RWPE1 (cell line): ENCODE data around the gene CSAD.
A peak's percentile ranks its signal among the peaks of the same experiment; 100 is the strongest.
"Not testable (repeated sequence)": the region's sequence is repeated elsewhere in the genome, so short reads cannot be mapped to it uniquely, and the experiment has no call there.

Experiments used
- CTCF ChIA-PET: fragments of 350-600 bp; sonication (Branson Sonifier 250); formaldehyde crosslinking; extraction: SDS; loops from one replicate; lab custom pipeline; 2021; lab: Yijun Ruan, JAX
- POLR2A ChIA-PET: fragments of 400-600 bp; formaldehyde crosslinking; extraction: SDS; loops from one replicate; lab custom pipeline; 2020; ENCODE audit warnings: antibody characterized with exemption; ENCODE audit not compliant: low non-redundant PET; lab: Yijun Ruan, JAX
- DNase-seq: peaks from one replicate; pipeline ENCODE4 v3.0.0; 2012; ENCODE audit warnings: low spot score
- H3K27ac ChIP-seq: fragments of 450-650 bp; 2 replicates; pipeline ENCODE4 v1.5.1; 2017
- TF ChIP-seq, protein P1 (sequence below): fragments of 450-650 bp; conservative IDR thresholded peaks from 2 replicates; pipeline ENCODE4 v1.5.1; 2017; ENCODE audit warnings: low read depth, mild to moderate bottlenecking

The CSAD gene

DNA sequence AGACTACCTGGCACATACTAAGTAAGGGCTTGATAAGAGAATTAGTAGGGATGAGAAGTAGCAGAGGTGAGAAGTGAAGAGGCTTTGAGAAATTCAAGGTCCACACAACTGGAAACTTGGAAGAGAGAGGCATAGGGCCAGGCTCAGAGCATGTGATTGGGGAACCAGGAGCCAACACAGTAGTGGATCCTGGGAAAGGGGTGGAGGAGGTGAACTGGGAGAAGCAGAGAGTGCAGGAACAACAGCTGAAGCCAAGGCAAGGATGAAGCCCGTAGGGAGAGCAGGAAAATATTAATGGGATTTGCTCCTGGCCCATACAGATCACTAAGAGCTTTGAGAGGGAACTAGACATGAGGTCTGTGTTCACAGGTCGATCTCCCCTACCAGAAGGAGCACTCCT, 27.7 kb upstream of the CSAD start:
- TF ChIP-seq, protein P1, sequence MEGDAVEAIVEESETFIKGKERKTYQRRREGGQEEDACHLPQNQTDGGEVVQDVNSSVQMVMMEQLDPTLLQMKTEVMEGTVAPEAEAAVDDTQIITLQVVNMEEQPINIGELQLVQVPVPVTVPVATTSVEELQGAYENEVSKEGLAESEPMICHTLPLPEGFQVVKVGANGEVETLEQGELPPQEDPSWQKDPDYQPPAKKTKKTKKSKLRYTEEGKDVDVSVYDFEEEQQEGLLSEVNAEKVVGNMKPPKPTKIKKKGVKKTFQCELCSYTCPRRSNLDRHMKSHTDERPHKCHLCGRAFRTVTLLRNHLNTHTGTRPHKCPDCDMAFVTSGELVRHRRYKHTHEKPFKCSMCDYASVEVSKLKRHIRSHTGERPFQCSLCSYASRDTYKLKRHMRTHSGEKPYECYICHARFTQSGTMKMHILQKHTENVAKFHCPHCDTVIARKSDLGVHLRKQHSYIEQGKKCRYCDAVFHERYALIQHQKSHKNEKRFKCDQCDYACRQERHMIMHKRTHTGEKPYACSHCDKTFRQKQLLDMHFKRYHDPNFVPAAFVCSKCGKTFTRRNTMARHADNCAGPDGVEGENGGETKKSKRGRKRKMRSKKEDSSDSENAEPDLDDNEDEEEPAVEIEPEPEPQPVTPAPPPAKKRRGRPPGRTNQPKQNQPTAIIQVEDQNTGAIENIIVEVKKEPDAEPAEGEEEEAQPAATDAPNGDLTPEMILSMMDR: no peak
- H3K27ac ChIP-seq: no peak overlapping the region
- POLR2A ChIA-PET: no interaction called here
- no peak for DNase-seq
- CTCF ChIA-PET: no interaction called here

DNA sequence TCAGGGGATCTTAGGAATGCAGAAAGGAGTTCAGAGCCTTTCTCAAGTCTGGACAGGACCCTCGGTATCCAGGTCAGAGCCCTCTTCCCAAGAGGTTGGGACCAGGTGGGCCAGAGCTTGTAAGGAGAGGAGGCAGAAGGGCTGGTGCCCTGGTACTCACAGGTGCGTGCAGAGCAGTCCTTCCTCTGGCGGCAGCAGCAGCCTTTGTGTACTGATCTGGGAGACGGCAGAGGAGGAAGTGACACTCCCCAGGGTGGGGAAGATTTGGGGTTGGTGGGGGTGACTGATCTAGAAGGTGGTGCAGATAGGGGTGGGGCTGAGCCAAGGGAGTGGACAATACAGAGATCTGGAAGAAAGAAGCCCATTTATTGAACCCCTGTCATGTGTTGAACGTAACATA, 26.3 kb upstream of the CSAD start, which contains the start of gene ITGB7:
Gene ITGB7 (minus strand): TSS at position 210 of the 400 bp plus-strand sequence. CDS start 6,808 bp downstream, outside the sequence.
- H3K27ac ChIP-seq: no peak within 1 kb of the TSS
- CTCF ChIA-PET: no interaction called here
- TF ChIP-seq, protein P1: no peak
- POLR2A ChIA-PET: no interaction called here
- no peak for DNase-seq

DNA sequence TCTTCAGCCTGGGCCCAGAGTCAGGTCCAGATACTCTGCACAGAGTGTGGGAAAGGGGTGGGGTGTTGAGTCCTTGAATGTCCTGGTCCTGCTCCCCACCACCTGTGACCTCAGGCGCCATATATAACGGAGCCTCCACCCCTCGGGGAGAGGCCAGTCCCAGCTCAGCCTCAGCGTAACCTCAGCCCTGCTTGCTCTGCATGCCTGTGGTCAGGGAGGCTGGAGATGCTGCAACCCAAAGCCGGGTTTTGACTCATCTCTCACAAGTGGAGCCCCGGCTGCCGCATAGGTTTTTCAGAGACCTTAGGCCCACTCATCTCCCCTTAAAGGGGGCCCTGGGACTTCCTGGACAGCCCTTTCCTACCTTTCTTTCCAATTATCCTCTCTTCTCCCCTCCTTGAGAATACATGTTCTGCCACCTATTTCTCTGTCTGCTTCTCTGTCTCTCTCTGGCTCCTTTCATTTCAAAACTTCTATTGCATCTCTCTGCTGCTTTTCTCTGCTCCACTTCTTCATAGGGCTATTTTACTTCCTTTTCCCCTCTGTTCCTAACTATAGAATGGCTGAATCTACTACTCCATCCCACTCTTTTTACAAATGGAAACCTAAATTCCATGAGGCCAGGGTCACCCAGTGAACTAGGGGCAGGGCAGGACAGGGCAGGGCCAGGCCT, 25.2 kb upstream of the CSAD start:
- TF ChIP-seq, protein P1: no peak
- POLR2A ChIA-PET: interaction anchor here (0.5 kb wide), 1 partner anchor 17 kb away, joined by 4 read pairs; no protein-coding TSS in a partner anchor
- H3K27ac ChIP-seq: no peak overlapping the region
- CTCF ChIA-PET: no interaction called here
- DNase-seq: peak; percentile 70

DNA sequence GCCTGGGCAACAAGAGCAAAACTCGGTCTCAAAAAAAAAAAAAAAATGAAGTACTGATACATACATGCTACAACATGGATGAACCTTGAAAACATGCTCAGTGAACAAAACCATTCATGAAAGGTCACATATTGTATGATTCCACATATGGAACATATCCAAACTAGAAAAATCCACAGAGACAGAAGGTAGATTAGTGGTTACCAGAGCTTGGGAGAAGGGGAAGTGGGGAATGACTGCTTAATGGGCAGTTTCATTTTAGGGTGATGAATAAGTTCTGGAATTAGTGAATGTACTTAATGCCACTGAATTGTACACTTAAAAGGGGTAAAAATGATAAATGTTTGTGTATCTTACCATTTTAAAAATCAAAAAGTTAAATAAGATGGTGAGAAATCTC, 23.6 kb upstream of the CSAD start:
- no peak for DNase-seq
- H3K27ac ChIP-seq: no peak overlapping the region
- CTCF ChIA-PET: interaction anchor here (2.0 kb wide), 1 partner anchor 9 kb away, joined by 6 read pairs; no protein-coding TSS in a partner anchor
- TF ChIP-seq, protein P1: no peak
- POLR2A ChIA-PET: no interaction called here

DNA sequence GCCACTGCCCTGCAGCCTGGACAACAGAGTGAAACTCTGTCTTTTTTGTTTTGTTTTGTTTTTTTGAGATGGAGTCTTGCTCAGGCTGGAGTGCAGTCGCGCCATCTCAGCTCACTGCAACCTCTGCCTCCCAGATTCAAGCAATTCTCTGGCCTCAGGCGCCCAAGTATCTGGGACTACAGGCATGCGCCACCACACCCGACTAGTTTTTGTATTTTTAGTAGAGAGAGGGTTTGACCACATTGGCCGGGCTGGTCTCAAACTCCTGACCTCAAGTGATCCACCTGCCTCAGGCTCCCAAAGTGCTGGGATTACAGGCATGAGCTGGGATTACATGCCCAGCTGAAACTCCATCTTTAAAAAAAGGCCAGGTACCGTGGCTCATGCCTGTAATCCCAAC, 21.6 kb upstream of the CSAD start:
- H3K27ac ChIP-seq, POLR2A ChIA-PET, DNase-seq: not testable (repeated sequence)
- CTCF ChIA-PET: interaction anchor here (0.5 to 1.0 kb wide), 2 partner anchors 39 to 66 kb away, joined by 3 read pairs; partner anchors contain the start of gene ESPL1

DNA sequence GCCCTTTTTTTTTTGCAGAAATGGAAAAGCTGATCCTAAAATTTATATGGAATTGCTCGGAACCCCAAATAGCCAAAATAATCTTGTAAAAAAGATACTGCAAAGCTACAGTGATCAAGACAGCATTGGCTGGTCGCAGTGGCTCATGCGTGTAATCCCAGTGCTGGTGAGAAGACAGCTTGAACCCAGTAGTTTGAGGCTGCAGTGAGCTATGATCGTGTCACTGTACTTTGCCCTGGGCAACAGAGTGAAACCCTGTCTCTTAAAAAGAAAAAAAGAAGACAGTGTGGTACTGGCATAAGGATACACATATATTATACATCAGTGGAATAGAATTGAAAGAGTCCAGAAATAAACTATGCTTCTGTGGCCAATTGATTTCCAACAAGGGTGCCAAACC, 20.9 kb upstream of the CSAD start:
- ChIA-PET CTCF (interaction anchor here (0.6 kb wide), 1 partner anchor 19 kb away, joined by 3 read pairs; no protein-coding TSS in a partner anchor), POLR2A (no interaction called here)
- DNase-seq: no peak
- no peak overlapping the region for H3K27ac ChIP-seq
- TF ChIP-seq, protein P1: no peak

DNA sequence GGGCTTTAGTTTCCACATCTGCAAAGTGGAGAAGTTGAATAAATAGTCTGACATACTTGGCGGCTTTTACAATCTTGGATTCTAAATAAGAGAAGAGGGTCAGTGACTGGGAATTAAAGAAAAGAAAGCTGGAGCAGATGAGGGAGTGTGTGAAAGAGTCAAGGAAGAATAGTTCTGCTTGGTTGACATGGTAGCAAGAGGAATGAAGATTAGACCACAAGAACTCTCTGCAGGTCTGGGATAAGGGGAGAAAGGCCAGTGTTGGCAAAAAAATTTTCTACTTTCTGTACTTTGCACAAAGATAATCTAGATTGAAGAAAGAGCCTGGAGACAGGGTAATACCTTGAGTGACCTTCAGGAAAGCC, 20.4 kb upstream of the CSAD start:
- TF ChIP-seq, protein P1: no peak
- ChIA-PET POLR2A (no interaction called here), CTCF (no interaction called here)
- no peak for DNase-seq
- H3K27ac ChIP-seq: no peak overlapping the region
